Measurements from ENCODE around the gene MYH7.
"Not testable (repeated sequence)": the region's sequence is repeated elsewhere in the genome, so short reads cannot be mapped to it uniquely, and the experiment has no call there.

Gene MYH7

GRCh38 chr14:23425169-23425568 is 10.3 kb downstream of the MYH7 start:
- H3K27ac ChIP-seq, result no peak overlapping the region
- TF ChIP-seq ZFX (IDR thresholded peaks at IDR 0.05; ENCODE audit: borderline replicate concordance), result no peak
- no peak for TF ChIP-seq CTCF (IDR thresholded peaks at IDR 0.05)

- no peak for TF ChIP-seq ZFX (IDR thresholded peaks at IDR 0.05; ENCODE audit: borderline replicate concordance)
- no peak for TF ChIP-seq CTCF (IDR thresholded peaks at IDR 0.05)
- H3K27ac ChIP-seq, result no peak overlapping the region
These were observed 11.8 kb downstream of the MYH7 start for GRCh38 chr14:23423657-23424056.

GRCh38 chr14:23421594-23421993 is 13.9 kb downstream of the MYH7 start:
- H3K27ac ChIP-seq, result no peak overlapping the region
- TF ChIP-seq CTCF (IDR thresholded peaks at IDR 0.05), result no peak
- TF ChIP-seq ZFX (IDR thresholded peaks at IDR 0.05; ENCODE audit: borderline replicate concordance), result no peak

GRCh38 chr14:23419646-23420045 is 15.8 kb downstream of the MYH7 start:
- H3K27ac ChIP-seq, result not testable (repeated sequence)

GRCh38 chr14:23418021-23418420 is 17.4 kb downstream of the MYH7 start:
- TF ChIP-seq ZFX (IDR thresholded peaks at IDR 0.05; ENCODE audit: borderline replicate concordance) (no peak), CTCF (IDR thresholded peaks at IDR 0.05) (no peak)
- H3K27ac ChIP-seq, result no peak overlapping the region

GRCh38 chr14:23417269-23417668 is 18.2 kb downstream of the MYH7 start:
- H3K27ac ChIP-seq, result not testable (repeated sequence)

- no peak for TF ChIP-seq ZFX (IDR thresholded peaks at IDR 0.05; ENCODE audit: borderline replicate concordance)
- H3K27ac ChIP-seq, result no peak overlapping the region
These were observed 18.7 kb downstream of the MYH7 start for GRCh38 chr14:23416801-23417200.

- H3K27ac ChIP-seq, result no peak overlapping the region
- TF ChIP-seq ZFX (IDR thresholded peaks at IDR 0.05; ENCODE audit: borderline replicate concordance), result no peak
- no peak for TF ChIP-seq CTCF (IDR thresholded peaks at IDR 0.05)
These were observed 19.4 kb downstream of the MYH7 start for GRCh38 chr14:23415821-23416778.
